Neural progenitor cell (in vitro differentiated cells): Measurements from ENCODE around the gene TCF7L1. TPM values are rescaled to one million over a fixed set of nuclear protein-coding genes. Genes with fewer than 3 reads are reported as not detected.

Experiments
- DNase-seq: peaks from one replicate; pipeline ENCODE4 v3.0.0-alpha.2; 2016; ENCODE audit warnings: low spot score
- H2AFZ ChIP-seq: fragments of 200-600 bp; sonication (generic); replicated peaks from 2 replicates; pipeline ENCODE4 v1.6.1; 2016; ENCODE audit warnings: antibody characterized with exemption
- H3F3A ChIP-seq: fragments of 200-600 bp; sonication (generic); 2 replicates; pipeline ENCODE4 v1.6.1; 2016; ENCODE audit warnings: antibody characterized with exemption, low read depth
- H3K27ac ChIP-seq: fragments of 200-600 bp; sonication (generic); 2 replicates; pipeline ENCODE4 v1.5.1; 2016; ENCODE audit warnings: mild to moderate bottlenecking
- H3K27me3 ChIP-seq: fragments of 200-600 bp; sonication (generic); 2 replicates; pipeline ENCODE4 v1.6.1; 2016; ENCODE audit warnings: mild to moderate bottlenecking, moderate library complexity
- H3K36me3 ChIP-seq: fragments of 200-600 bp; sonication (generic); 2 replicates; pipeline ENCODE4 v1.5.1; 2016
- H3K4me1 ChIP-seq: fragments of 200-600 bp; sonication (generic); 2 replicates; pipeline ENCODE4 v1.6.1; 2016; ENCODE audit warnings: mixed run types
- H3K4me2 ChIP-seq: fragments of 200-600 bp; sonication (generic); 2 replicates; pipeline ENCODE4 v1.6.1; 2016
- H3K4me3 ChIP-seq: fragments of 200-600 bp; sonication (generic); 2 replicates; pipeline ENCODE4 v1.5.1; 2016
- H3K79me2 ChIP-seq: fragments of 200-600 bp; sonication (generic); 2 replicates; pipeline ENCODE4 v1.6.1; 2016; ENCODE audit warnings: low read depth
- H3K9ac ChIP-seq: fragments of 200-600 bp; sonication (generic); 2 replicates; pipeline ENCODE4 v1.6.1; 2016
- H3K9me3 ChIP-seq: fragments of 200-600 bp; sonication (generic); 2 replicates; pipeline ENCODE4 v1.5.1; 2016; ENCODE audit warnings: low read depth
- H4K20me1 ChIP-seq: fragments of 200-600 bp; sonication (generic); 2 replicates; pipeline ENCODE4 v1.6.1; 2016; ENCODE audit warnings: low read depth
- H3K27ac Mint-ChIP-seq: 3 replicates; pipeline ENCODE4 v1.8.0; 2021; ENCODE audit warnings: mixed read lengths
- H3K27me3 Mint-ChIP-seq: 2 replicates; pipeline ENCODE4 v1.8.0; 2022; ENCODE audit warnings: low read depth, mild to moderate bottlenecking, inconsistent platforms, moderate library complexity, mixed read lengths; ENCODE audit not compliant: insufficient read depth
- H3K36me3 Mint-ChIP-seq: 3 replicates; pipeline ENCODE4 v1.8.0; 2021; ENCODE audit warnings: mixed read lengths
- H3K4me1 Mint-ChIP-seq: 3 replicates; pipeline ENCODE4 v1.8.0; 2021; ENCODE audit warnings: mixed read lengths
- H3K4me3 Mint-ChIP-seq: 3 replicates; pipeline ENCODE4 v1.8.0; 2021; ENCODE audit warnings: mild to moderate bottlenecking, moderate library complexity, mixed read lengths
- H3K9me3 Mint-ChIP-seq: 3 replicates; pipeline ENCODE4 v1.8.0; 2020; ENCODE audit warnings: mixed read lengths
- EZH2 ChIP-seq: fragments of 200-600 bp; sonication (generic); IDR thresholded peaks from 2 replicates; pipeline ENCODE4 v1.6.1; 2017; ENCODE audit warnings: antibody characterized with exemption, mild to moderate bottlenecking, moderate library complexity
- EZH2phosphoT487 ChIP-seq: fragments of 200-600 bp; sonication (generic); IDR thresholded peaks from 2 replicates; pipeline ENCODE4 v1.6.1; 2017; ENCODE audit warnings: antibody characterized with exemption
- total RNA-seq: library from RNA; depleted of rRNA; stranded (reverse); fragments of >200 nt; gene quantifications from 2 replicates; pipeline ENCODE4 v1.2.3, GENCODE V29; 2015; ENCODE audit warnings: low replicate concordance
- TF ChIP-seq, protein P1 (sequence below): fragments of 200-600 bp; sonication (generic); IDR thresholded peaks from 2 replicates; pipeline ENCODE4 v1.5.1; 2017; ENCODE audit warnings: antibody characterized with exemption, mild to moderate bottlenecking

TCF7L1 gene
- total RNA-seq, 1 donor from 2014 or later: 1.0 TPM

DNA sequence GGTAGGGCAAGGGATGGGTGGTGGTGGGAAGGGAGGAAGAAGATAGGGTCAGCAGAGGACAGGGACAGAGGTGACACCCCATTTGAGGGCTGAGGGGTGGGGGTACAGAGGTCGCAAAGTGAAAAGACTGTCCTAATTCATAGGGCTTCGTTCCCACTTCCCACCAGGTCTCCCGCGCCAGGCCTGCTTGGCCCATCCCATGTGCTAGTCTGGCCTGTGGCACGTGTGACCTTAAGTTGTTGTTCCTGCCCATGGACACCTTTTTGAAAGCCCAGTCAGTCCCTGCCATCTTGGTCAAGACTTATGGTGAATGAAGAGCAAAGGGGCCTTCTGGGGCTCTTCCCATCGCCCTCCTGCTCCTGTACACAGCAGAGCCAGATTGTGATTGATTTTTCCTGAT lies 148.4 kb downstream of the TCF7L1 start:
- Histone ChIP-seq H3K36me3 (no peaks in the 10 kb centered on the region), H3K9ac (no peak overlapping the region), H2AFZ (no peak overlapping the region), H4K20me1 (no peaks in the 10 kb centered on the region), H3K4me3 (no peak overlapping the region), H3K4me1 (peaks cover 9% of the 10 kb centered on the region), H3K27ac (no peak overlapping the region), H3K27me3 (no peaks in the 10 kb centered on the region), H3K79me2 (no peaks in the 10 kb centered on the region), H3K4me2 (no peak overlapping the region), H3K9me3 (no peaks in the 10 kb centered on the region), H3F3A (no peaks in the 10 kb centered on the region)
- DNase-seq: no peak
- no peak overlapping the region for H3K4me3 Mint-ChIP-seq
- H3K4me1 Mint-ChIP-seq: peaks cover 20% of the 10 kb centered on the region
- no peak overlapping the region for H3K27ac Mint-ChIP-seq
- peaks cover 12% of the 10 kb centered on the region for H3K36me3 Mint-ChIP-seq
- peaks cover 6% of the 10 kb centered on the region for H3K27me3 Mint-ChIP-seq
- H3K9me3 Mint-ChIP-seq: no peaks in the 10 kb centered on the region
- no peak for TF ChIP-seq EZH2phosphoT487
- TF ChIP-seq EZH2: no peak
- TF ChIP-seq, protein P1, sequence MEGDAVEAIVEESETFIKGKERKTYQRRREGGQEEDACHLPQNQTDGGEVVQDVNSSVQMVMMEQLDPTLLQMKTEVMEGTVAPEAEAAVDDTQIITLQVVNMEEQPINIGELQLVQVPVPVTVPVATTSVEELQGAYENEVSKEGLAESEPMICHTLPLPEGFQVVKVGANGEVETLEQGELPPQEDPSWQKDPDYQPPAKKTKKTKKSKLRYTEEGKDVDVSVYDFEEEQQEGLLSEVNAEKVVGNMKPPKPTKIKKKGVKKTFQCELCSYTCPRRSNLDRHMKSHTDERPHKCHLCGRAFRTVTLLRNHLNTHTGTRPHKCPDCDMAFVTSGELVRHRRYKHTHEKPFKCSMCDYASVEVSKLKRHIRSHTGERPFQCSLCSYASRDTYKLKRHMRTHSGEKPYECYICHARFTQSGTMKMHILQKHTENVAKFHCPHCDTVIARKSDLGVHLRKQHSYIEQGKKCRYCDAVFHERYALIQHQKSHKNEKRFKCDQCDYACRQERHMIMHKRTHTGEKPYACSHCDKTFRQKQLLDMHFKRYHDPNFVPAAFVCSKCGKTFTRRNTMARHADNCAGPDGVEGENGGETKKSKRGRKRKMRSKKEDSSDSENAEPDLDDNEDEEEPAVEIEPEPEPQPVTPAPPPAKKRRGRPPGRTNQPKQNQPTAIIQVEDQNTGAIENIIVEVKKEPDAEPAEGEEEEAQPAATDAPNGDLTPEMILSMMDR: no peak

DNA sequence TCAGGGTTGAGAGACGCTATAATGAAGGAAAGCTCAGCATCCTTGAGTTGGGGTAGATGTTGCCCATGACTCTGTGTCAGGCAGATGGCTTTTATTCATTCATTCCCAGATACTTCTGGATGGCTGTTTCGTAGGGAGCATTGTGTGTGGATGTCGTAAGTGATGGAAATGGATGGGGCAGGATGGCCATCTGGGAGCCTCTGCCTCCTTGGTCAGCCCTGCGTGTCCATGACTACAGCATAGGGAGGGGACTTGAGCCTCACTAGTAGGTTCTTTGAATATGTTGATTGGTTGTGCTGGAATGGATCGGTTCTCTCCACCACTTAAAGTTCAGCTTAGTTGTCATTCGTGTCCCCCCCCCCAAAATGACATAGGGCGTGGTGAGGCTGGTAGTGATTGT lies 149.7 kb downstream of the TCF7L1 start:
- H3K79me2 ChIP-seq: no peaks in the 10 kb centered on the region
- H3K9me3 Mint-ChIP-seq: no peaks in the 10 kb centered on the region
- H3K27me3 Mint-ChIP-seq: peaks cover 4% of the 10 kb centered on the region

DNA sequence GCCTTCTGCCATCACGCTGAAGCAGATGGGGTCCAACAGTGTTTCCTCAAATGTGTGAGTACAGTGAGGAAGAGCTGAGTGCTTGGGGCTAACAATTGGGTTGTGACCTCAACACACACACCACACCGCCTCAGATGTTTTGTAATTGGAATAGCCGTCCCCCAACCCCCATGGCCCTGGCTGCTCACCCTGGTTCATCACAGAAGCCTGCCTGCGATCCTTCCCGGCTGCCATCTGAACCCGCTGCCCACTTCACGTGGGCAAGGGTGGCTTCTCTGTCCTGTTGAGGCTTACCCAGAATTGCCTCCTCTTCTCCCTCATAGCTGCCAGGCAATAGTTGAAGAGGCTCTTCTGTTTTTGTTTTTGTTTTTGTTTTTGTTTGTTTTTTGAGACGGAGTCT lies 150.4 kb downstream of the TCF7L1 start:
- no peak overlapping the region for H2AFZ ChIP-seq
- H3K27ac Mint-ChIP-seq: no peak overlapping the region
- H3K4me1 Mint-ChIP-seq: peaks cover 12% of the 10 kb centered on the region
- H3K4me3 Mint-ChIP-seq: no peak overlapping the region
- no peak overlapping the region for H3K27ac ChIP-seq
- H3K36me3 Mint-ChIP-seq: peaks cover 14% of the 10 kb centered on the region
- H3K9ac ChIP-seq: no peak overlapping the region
- no peaks in the 10 kb centered on the region for H3K36me3 ChIP-seq
- H4K20me1 ChIP-seq: no peaks in the 10 kb centered on the region
- H3K9me3 ChIP-seq: no peaks in the 10 kb centered on the region
- H3K4me1 ChIP-seq: peaks cover 10% of the 10 kb centered on the region
- no peaks in the 10 kb centered on the region for H3K27me3 ChIP-seq
- no peak for TF ChIP-seq EZH2phosphoT487
- TF ChIP-seq, protein P1: no peak
- TF ChIP-seq EZH2: no peak
- DNase-seq: no peak
- no peaks in the 10 kb centered on the region for H3K9me3 Mint-ChIP-seq
- peaks cover 12% of the 10 kb centered on the region for H3F3A ChIP-seq
- peaks cover 4% of the 10 kb centered on the region for H3K27me3 Mint-ChIP-seq
- H3K79me2 ChIP-seq: no peaks in the 10 kb centered on the region
- H3K4me2 ChIP-seq: no peak overlapping the region
- no peak overlapping the region for H3K4me3 ChIP-seq

More for the DNA sequence above, 149.7 kb downstream of the TCF7L1 start:
- H2AFZ ChIP-seq: no peak overlapping the region
- no peak overlapping the region for H3K27ac ChIP-seq
- H3K27me3 ChIP-seq: no peaks in the 10 kb centered on the region
- H3K4me2 ChIP-seq: no peak overlapping the region
- no peak overlapping the region for H3K4me3 ChIP-seq
- no peak for DNase-seq
- H3K9me3 ChIP-seq: no peaks in the 10 kb centered on the region
- Mint-ChIP-seq H3K36me3 (peaks cover 14% of the 10 kb centered on the region), H3K4me1 (peaks cover 14% of the 10 kb centered on the region), H3K27ac (no peak overlapping the region), H3K4me3 (no peak overlapping the region)
- peaks cover 7% of the 10 kb centered on the region for H3F3A ChIP-seq
- no peak overlapping the region for H3K9ac ChIP-seq
- H3K4me1 ChIP-seq: peaks cover 6% of the 10 kb centered on the region
- no peaks in the 10 kb centered on the region for H3K36me3 ChIP-seq
- no peak for TF ChIP-seq EZH2
- TF ChIP-seq, protein P1: no peak
- TF ChIP-seq EZH2phosphoT487: no peak
- H4K20me1 ChIP-seq: no peaks in the 10 kb centered on the region
